Skin epidermis (tissue), 12 donors: ENCODE data around the gene RAB40C.

Source experiments
- H3K27ac ChIP-seq, 21 experiments: fragments of 200-600 bp; sonication (generic) in 11 of 21; one replicate each; pipeline ENCODE4 v1.5.0; 2020; ENCODE audit warnings: mild to moderate bottlenecking in 3 of 21, inconsistent platforms in 2 of 21, moderate library complexity in 2 of 21
- H3K4me3 ChIP-seq, 7 experiments: fragments of 200-600 bp; sonication (generic) in 2 of 7; one replicate each; pipeline ENCODE4 v1.5.0; 2020; ENCODE audit warnings: inconsistent platforms in 2 of 7, mild to moderate bottlenecking in 2 of 7, moderate library complexity in 1 of 7

RAB40C gene

DNA sequence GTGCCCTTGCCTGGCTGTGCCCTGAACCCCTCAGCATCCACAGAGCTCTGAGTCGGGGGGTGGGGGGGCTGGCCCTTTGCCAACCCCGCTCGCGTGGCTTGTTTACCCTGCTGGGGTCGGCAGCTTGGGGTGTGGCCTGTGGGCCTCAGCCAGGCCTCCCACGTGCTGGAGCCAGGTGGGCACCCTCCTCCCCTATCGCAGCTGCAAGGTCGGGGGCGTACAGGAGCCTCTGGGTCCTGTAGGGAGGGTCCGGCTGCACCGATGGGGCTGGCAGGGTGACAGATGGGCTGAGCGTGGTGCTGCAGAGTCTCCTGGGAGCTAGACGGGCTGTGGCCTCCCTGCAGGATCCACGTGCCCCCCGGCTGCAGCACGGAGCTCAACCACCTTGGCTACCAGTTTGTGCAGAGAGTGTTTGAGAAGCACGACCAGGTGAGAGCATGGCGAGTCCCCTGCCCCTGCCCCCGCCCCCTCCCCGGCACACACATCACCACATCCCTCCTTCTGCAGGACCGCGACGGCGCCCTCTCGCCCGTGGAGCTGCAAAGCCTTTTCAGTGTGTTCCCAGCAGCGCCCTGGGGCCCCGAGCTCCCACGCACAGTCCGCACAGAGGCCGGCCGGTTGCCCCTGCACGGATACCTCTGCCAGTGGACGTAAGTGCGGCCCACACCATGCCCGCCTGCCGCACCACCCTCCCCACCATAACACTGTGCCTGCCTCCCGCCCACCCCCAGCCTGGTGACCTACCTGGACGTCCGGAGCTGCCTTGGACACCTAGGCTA, 81.7 kb downstream of the RAB40C start:
- Histone ChIP-seq H3K4me3 (no peak overlapping the region), H3K27ac (no peak overlapping the region)

DNA sequence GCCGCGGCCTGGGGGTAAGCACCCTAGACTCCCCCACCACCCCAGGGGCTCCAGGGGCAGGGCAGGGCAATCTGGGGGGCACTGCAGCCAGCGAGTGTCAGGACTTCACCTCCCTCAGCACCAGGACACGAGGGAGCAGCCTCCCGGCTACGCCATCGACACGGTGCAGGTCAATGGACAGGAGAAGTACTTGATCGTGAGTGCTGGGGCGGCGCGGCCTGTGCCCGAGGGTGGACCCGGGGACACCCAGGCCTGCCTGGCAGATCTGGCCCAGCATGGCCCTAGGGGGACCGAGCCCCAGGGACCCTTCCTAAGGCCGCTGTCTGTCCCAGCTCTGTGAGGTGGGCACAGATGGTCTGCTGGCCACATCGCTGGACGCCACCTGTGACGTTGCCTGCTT, 82.5 kb downstream of the RAB40C start:
- Histone ChIP-seq H3K27ac (no peak overlapping the region), H3K4me3 (no peak overlapping the region)

DNA sequence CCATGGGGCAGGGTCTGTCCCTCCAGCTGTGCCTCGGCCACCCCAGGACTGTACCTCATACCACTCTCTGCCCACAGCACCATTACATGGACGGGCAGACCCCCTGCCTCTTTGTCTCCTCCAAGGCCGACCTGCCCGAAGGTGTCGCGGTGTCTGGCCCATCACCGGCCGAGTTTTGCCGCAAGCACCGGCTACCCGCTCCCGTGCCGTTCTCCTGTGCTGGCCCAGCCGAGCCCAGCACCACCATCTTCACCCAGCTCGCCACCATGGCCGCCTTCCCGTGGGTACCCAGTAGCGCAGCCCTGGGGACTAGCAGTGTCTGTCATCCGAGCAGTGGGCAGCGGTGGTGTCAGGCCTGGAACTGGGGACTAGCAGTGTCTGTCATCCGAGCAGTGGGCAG, 83.0 kb downstream of the RAB40C start:
- H3K27ac ChIP-seq, result no peak overlapping the region

DNA sequence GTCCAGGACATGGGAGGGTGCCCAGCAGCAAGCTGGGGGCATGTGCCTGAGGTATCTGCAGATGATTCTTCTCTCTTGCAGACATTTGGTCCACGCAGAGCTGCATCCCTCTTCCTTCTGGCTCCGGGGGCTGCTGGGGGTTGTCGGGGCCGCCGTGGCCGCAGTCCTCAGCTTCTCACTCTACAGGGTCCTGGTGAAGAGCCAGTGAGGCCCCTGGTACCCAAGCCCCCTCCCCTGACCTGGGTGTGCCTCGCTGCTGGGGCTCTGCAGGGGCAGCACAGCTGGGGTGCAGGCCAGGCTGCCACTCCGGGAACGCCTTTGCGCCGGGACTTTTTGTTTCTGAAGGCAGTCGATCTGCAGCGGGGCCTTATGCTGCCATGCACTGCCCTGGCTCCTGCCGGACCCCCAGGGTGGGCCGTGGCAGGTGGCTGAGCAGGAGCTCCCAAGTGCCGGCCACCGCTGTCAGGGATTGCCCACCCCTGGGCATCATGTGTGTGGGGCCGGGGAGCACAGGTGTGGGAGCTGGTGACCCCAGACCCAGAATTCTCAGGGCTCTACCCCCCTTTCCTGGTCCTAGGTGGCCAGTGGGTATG, 83.6 kb downstream of the RAB40C start:
- Histone ChIP-seq H3K27ac (no peak overlapping the region), H3K4me3 (no peak overlapping the region)

More for the DNA sequence above, 83.0 kb downstream of the RAB40C start:
- H3K4me3 ChIP-seq, result no peak overlapping the region

DNA sequence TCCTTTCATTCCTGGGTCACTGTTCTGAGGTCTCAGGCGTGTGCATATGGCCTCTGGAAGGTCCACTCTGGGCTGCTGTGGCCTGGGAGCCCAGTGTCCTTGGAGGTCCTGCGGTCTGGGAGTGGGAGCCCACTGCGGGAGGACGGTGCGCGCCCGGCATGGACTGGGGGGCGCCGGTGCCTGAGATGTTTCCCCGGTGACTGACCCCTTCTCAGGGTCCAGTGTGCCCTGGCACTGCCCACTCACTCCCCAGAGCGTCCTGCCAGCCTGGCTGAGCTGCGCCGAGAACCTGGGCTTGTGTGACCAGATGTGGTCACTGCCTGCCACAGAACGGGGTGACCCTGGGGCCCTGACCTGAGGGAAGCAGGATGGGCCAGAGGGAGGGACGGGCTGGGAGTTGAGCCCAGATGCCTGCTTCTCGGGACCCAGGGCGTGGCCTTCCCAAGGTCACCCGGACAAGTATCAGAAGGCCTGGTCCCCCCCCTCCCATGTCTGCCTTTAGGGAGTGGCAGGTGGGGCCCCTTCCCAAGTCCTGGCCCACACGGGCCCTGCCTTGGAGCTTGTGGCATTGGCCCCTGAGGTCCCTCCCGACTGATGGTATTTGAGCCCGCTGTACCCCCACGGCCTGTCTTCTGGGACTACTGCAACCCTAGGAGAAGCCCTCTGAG, 84.5 kb downstream of the RAB40C start:
- Histone ChIP-seq H3K4me3 (no peak overlapping the region), H3K27ac (no peak overlapping the region)

DNA sequence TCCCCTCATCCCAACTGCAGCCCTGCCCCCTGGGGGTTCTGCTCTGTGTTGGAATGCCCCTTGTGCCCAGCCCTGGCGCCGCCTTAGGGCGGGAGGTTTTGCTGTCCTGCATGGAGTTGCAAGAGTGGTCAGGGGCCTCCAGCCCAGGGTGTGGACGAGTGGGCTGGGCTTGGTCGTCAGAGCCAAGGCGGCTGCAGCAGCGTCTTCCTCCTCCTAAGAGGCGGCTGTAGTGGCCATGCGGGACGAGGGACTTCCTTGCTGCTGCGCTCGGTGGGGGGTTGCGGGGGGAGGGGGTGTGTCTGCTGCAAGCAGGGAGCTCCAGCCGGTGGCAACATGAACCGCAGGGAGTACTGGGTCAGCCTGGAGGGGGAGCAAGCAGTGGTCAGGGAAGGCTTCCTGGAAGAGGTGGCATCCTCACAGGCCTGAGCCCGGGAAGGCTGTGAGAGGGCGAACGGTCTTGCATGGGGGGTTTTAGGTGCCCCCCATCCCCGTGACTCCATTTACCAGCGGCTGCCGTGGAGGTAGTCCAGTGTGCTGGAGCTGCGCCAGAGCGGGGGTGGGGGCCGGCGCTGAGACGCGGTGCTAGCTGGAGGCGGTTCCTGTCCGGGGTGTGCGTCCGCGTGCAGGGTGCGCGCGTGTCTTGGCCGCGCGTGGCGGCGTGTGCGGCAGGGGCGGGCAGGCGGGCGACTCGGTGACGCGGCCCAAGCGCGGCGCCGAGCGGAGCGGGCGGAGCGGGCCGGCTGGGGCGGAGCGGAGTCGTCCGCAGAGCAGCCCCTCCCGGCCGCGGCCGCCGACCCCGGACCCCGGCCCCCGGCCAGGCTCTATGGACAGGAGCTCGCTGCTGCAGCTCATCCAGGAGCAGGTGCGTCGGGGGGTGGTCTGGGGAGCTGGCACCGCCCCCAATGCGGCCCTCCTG, 85.4 kb downstream of the RAB40C start, which contains the start of gene RHBDL1:
Gene RHBDL1 (plus strand): TSS at position 704 of the 916 bp plus-strand sequence. CDS start 120 bp downstream, at position 824.
- Histone ChIP-seq H3K27ac (peak within 1 kb of the TSS in 1 of 21 experiments; percentile 21), H3K4me3 (peak within 1 kb of the TSS in 3 of 7 experiments; percentile 15 to 32 (median 19))

DNA sequence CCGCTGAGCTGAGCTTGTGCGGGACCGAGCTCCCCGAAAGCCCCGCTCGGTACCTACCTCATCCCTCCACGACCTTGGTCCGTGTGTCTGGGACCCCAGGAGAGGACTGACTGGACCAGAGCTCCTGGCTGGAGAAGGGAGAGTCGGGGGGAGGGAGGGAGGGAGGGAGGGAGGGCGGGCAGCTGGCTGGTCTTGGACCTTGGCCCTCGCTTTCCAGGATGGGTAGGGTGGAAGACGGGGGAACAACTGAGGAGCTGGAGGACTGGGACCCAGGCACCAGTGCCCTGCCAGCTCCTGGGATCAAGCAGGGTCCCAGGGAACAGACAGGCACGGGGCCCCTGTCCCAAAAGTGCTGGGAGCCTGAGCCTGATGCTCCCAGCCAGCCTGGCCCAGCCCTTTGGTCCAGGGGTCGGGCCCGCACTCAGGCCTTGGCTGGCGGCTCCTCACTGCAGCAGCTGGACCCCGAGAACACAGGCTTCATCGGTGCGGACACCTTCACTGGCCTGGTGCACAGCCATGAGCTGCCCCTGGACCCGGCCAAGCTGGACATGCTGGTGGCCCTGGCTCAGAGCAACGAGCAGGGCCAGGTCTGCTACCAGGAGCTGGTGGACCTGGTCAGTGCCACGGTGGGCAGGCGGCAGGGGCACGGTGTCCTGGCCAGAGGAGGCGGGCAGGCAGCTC, 86.2 kb downstream of the RAB40C start:
- H3K4me3 ChIP-seq, result peak overlapping the region in 3 of 7 experiments; percentile 15 to 32 (median 19)
- H3K27ac ChIP-seq, result peak overlapping the region in 1 of 21 experiments; percentile 21

DNA sequence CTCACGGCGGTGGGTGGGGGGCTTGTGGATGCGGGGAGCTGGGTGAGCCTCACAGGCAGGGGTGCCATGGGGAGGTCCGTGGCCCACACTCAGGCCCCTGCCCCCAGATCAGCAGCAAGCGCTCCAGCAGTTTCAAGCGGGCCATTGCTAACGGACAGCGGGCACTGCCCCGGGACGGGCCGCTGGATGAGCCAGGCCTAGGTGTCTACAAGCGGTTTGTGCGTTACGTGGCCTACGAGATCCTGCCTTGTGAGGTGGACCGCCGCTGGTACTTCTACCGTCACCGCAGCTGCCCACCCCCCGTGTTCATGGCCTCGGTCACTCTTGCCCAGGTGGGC, 86.7 kb downstream of the RAB40C start:
- Histone ChIP-seq H3K4me3 (no peak overlapping the region), H3K27ac (peak overlapping the region in 1 of 21 experiments; percentile 21)

DNA sequence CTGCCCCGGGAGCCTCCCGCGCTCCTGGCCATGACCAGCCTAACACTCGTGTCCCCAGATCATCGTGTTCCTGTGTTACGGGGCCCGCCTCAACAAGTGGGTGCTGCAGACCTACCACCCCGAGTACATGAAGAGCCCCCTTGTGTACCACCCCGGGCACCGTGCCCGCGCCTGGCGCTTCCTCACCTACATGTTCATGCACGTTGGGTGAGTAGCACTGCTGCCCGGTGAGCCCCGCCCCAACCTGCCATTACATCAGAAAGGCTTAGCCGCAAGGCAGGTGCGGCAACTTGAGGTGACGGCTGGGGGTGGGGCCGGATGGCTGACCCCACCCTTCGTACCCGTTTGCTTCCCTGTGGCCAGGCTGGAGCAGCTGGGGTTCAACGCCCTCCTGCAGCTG, 87.0 kb downstream of the RAB40C start:
- peak overlapping the region in 1 of 21 experiments; percentile 21 for H3K27ac ChIP-seq
- no peak overlapping the region for H3K4me3 ChIP-seq

DNA sequence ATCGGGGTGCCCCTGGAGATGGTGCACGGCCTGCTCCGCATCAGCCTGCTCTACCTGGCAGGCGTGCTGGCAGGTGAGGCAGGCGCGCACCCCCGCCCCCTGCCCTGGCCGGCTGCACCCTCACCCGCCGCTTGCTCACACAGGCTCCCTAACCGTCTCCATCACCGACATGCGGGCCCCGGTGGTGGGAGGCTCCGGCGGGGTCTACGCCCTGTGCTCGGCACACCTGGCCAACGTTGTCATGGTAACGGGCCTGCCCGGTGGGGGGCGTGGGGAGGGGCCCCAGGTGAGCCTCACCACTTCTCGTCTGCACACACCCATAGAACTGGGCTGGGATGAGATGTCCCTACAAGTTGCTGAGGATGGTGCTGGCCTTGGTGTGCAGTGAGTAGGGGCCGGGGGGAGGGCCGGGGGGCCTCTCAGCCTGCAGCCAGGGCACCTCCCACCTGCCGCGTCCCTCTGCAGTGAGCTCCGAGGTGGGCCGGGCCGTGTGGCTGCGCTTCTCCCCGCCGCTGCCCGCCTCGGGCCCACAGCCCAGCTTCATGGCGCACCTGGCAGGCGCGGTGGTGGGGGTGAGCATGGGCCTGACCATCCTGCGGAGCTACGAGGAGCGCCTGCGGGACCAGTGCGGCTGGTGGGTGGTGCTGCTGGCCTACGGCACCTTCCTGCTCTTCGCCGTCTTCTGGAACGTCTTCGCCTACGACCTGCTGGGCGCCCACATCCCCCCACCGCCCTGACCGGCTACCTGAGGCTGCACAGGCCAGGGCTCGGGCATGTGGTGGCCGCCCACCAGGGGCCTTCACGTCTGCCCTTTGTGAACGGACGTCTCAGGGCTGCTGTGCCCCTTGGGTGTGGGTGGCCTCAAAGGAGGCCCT, 87.7 kb downstream of the RAB40C start:
- H3K27ac ChIP-seq, result peak overlapping the region in 2 of 21 experiments; percentile 14 to 93
- peak overlapping the region in 1 of 7 experiments; percentile 4 for H3K4me3 ChIP-seq

DNA sequence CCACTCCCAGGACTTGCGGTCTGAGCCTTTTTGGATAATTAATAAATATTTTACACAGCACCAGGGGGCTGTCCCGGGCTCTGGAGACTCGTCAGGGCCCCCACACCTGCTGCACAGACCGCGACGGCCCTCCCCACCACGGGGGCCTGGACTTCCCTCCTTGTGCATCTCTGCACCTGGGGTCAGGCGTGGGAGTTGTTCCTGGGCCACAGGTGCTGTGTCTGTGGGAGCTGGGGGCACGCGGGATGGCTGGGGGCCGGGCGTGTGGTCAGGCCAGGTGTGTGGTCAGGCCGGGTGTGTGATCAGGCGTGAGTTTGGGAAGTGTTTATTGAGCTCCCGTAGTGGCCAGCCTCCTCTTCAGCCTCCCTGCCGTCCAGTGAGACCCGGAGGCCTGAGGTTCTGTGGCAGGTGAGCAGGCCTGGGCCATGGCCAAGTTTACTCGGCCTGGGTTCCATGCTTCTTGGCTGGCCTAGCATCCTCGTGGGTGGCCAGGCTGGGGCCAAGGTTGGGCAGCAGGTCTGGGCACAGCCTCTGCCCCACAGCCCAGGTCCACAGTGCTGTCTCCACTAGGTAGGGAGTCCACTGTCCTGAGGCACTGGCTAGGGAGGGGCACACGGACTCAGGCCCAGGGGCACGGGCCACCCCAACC, 88.5 kb downstream of the RAB40C start:
- H3K27ac ChIP-seq, result peak overlapping the region in 3 of 21 experiments; percentile 65 to 93 (median 73)
- H3K4me3 ChIP-seq, result peak overlapping the region in 1 of 7 experiments; percentile 4
